Activated CD4-positive, alpha-beta memory T cell treated with anti-CD3 and anti-CD28 coated beads for 36 hours (primary cell): ENCODE data around the gene MSRB3. TPM values are rescaled to one million over a fixed set of nuclear protein-coding genes. Genes with fewer than 3 reads are reported as not detected.

Experiments
- CTCF ChIA-PET: fragments of 350-600 bp; sonication (Branson Sonifier 250); formaldehyde crosslinking; loops from one replicate; lab custom pipeline; 2021; ENCODE audit warnings: antibody characterized with exemption, inconsistent platforms; lab: Charles Lee
- POLR2A ChIA-PET: fragments of 350-600 bp; sonication (Branson Sonifier 250); formaldehyde crosslinking; loops from one replicate; lab custom pipeline; 2021; ENCODE audit warnings: antibody characterized with exemption; lab: Charles Lee
- DNase-seq: peaks from one replicate; pipeline ENCODE4 v3.0.0-alpha.2; 2020
- H3K27ac Mint-ChIP-seq: one replicate; pipeline ENCODE4 v1.8.0; 2021; ENCODE audit warnings: mixed read lengths
- H3K27me3 Mint-ChIP-seq: one replicate; pipeline ENCODE4 v1.8.0; 2021; ENCODE audit warnings: mixed read lengths
- H3K36me3 Mint-ChIP-seq: one replicate; pipeline ENCODE4 v1.8.0; 2021; ENCODE audit warnings: mixed read lengths
- H3K4me1 Mint-ChIP-seq: one replicate; pipeline ENCODE4 v1.8.0; 2021; ENCODE audit warnings: low read depth, mixed read lengths
- H3K4me3 Mint-ChIP-seq: one replicate; pipeline ENCODE4 v1.8.0; 2021; ENCODE audit warnings: mild to moderate bottlenecking, mixed read lengths
- H3K9me3 Mint-ChIP-seq: one replicate; pipeline ENCODE4 v1.8.0; 2021; ENCODE audit warnings: mixed read lengths
- intact Hi-C: fragments of 100-400 bp; cut with micrococcal nuclease; formaldehyde crosslinking; loops from one replicate; pipeline ENCODE4 v1.15.1; 2023
- total RNA-seq, 2 experiments: library from RNA; stranded (reverse); gene quantifications; one replicate each; pipeline ENCODE4 v1.2.3, GENCODE V29; 2021

MSRB3 gene
- total RNA-seq, 2 experiments from 2014 or later, result not detected

GRCh38 chr12:65333649-65334048, 55.2 kb downstream of the MSRB3 start:
- intact Hi-C loops, result no loop called here
- Mint-ChIP-seq H3K27ac (no peak overlapping the region), H3K36me3 (no peaks in the 10 kb centered on the region), H3K27me3 (peaks cover 11% of the 10 kb centered on the region), H3K9me3 (no peaks in the 10 kb centered on the region), H3K4me1 (no peaks in the 10 kb centered on the region), H3K4me3 (no peak overlapping the region)
- ChIA-PET POLR2A (no interaction called here), CTCF (no interaction called here)
- no peak for DNase-seq

GRCh38 chr12:65334521-65334920, 56.0 kb downstream of the MSRB3 start:
- H3K4me3 Mint-ChIP-seq, result no peak overlapping the region
- DNase-seq, result no peak
- POLR2A ChIA-PET, result no interaction called here
- no peak overlapping the region for H3K27ac Mint-ChIP-seq
- no peaks in the 10 kb centered on the region for H3K9me3 Mint-ChIP-seq
- peaks cover 11% of the 10 kb centered on the region for H3K27me3 Mint-ChIP-seq
- no peaks in the 10 kb centered on the region for H3K36me3 Mint-ChIP-seq
- CTCF ChIA-PET, result no interaction called here
- intact Hi-C loops, result no loop called here
- no peaks in the 10 kb centered on the region for H3K4me1 Mint-ChIP-seq

GRCh38 chr12:65335021-65335714, 56.7 kb downstream of the MSRB3 start:
- ChIA-PET POLR2A (no interaction called here), CTCF (no interaction called here)
- Mint-ChIP-seq H3K4me1 (no peaks in the 10 kb centered on the region), H3K4me3 (no peak overlapping the region), H3K36me3 (no peaks in the 10 kb centered on the region), H3K27ac (no peak overlapping the region), H3K9me3 (no peaks in the 10 kb centered on the region), H3K27me3 (peaks cover 11% of the 10 kb centered on the region)
- DNase-seq, result no peak
- intact Hi-C loops, result no loop called here

DNA sequence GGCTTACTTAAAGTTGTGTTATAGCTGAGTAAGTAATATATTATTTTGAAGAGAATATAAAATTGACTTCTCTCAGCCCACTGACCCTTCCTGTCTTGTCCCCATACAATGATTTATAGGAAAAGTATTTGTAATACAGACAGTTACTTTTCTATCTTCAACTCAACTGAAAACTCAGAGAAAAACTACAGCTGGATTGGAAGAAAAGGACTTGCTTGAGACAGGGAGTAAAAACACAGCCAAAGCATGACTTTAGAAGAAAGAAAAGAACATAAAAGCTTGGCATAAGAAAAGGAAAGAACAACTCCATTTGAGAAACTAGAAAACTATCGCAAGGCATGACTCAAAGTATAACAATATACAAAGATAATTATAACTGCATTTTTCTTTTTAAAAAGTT, 57.5 kb downstream of the MSRB3 start:
- H3K4me3 Mint-ChIP-seq, result no peak overlapping the region
- ChIA-PET POLR2A (no interaction called here), CTCF (no interaction called here)
- no peaks in the 10 kb centered on the region for H3K4me1 Mint-ChIP-seq
- H3K27me3 Mint-ChIP-seq, result peaks cover 7% of the 10 kb centered on the region
- no peak overlapping the region for H3K27ac Mint-ChIP-seq
- H3K9me3 Mint-ChIP-seq, result no peaks in the 10 kb centered on the region
- intact Hi-C loops, result no loop called here
- DNase-seq, result no peak
- H3K36me3 Mint-ChIP-seq, result no peaks in the 10 kb centered on the region

- H3K36me3 Mint-ChIP-seq, result no peaks in the 10 kb centered on the region
- H3K4me3 Mint-ChIP-seq, result no peak overlapping the region
- H3K4me1 Mint-ChIP-seq, result no peaks in the 10 kb centered on the region
- H3K9me3 Mint-ChIP-seq, result no peaks in the 10 kb centered on the region
- ChIA-PET CTCF (no interaction called here), POLR2A (no interaction called here)
- peaks cover 5% of the 10 kb centered on the region for H3K27me3 Mint-ChIP-seq
- H3K27ac Mint-ChIP-seq, result no peak overlapping the region
- DNase-seq, result no peak
- intact Hi-C loops, result no loop called here
Observed at GRCh38 chr12:65339161-65339560, 60.7 kb downstream of the MSRB3 start.

DNA sequence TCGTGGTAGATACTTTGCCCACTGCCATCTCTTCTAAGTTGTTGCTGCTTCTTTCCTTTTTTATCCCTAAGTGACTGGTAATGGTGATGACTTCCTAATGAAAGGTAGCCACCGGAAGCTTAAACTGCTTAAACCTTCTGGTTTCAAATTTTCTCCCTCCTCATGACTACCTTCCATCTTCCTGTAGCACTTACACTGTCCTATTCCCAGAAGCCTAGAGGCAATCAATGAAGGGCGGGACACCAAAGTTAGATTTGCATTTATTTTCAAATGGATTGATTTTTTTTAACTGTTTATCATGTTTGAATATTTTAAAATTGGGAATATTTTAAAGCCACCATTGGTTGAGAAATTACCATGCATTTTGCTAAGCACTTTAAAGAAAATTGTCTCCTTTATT, 64.7 kb downstream of the MSRB3 start:
- ChIA-PET CTCF (no interaction called here), POLR2A (no interaction called here)
- intact Hi-C loops, result no loop called here
- H3K4me3 Mint-ChIP-seq, result no peak overlapping the region
- H3K4me1 Mint-ChIP-seq, result no peaks in the 10 kb centered on the region
- no peaks in the 10 kb centered on the region for H3K36me3 Mint-ChIP-seq
- H3K9me3 Mint-ChIP-seq, result peaks cover 2% of the 10 kb centered on the region
- DNase-seq, result no peak
- no peaks in the 10 kb centered on the region for H3K27me3 Mint-ChIP-seq
- no peak overlapping the region for H3K27ac Mint-ChIP-seq

GRCh38 chr12:65343801-65344200, 65.3 kb downstream of the MSRB3 start:
- CTCF ChIA-PET, result no interaction called here
- no peak overlapping the region for H3K27ac Mint-ChIP-seq
- POLR2A ChIA-PET, result no interaction called here
- no peaks in the 10 kb centered on the region for H3K4me1 Mint-ChIP-seq
- H3K27me3 Mint-ChIP-seq, result no peaks in the 10 kb centered on the region
- DNase-seq, result no peak
- H3K9me3 Mint-ChIP-seq, result peaks cover 2% of the 10 kb centered on the region
- no peaks in the 10 kb centered on the region for H3K36me3 Mint-ChIP-seq
- no peak overlapping the region for H3K4me3 Mint-ChIP-seq
- intact Hi-C loops, result no loop called here

- POLR2A ChIA-PET, result no interaction called here
- Mint-ChIP-seq H3K4me3 (no peak overlapping the region), H3K27me3 (no peaks in the 10 kb centered on the region), H3K9me3 (no peaks in the 10 kb centered on the region), H3K36me3 (no peaks in the 10 kb centered on the region), H3K4me1 (no peaks in the 10 kb centered on the region), H3K27ac (no peak overlapping the region)
- DNase-seq, result no peak
- intact Hi-C loops, result no loop called here
- CTCF ChIA-PET, result no interaction called here
Observed at GRCh38 chr12:65355461-65355860, 77.0 kb downstream of the MSRB3 start.

DNA sequence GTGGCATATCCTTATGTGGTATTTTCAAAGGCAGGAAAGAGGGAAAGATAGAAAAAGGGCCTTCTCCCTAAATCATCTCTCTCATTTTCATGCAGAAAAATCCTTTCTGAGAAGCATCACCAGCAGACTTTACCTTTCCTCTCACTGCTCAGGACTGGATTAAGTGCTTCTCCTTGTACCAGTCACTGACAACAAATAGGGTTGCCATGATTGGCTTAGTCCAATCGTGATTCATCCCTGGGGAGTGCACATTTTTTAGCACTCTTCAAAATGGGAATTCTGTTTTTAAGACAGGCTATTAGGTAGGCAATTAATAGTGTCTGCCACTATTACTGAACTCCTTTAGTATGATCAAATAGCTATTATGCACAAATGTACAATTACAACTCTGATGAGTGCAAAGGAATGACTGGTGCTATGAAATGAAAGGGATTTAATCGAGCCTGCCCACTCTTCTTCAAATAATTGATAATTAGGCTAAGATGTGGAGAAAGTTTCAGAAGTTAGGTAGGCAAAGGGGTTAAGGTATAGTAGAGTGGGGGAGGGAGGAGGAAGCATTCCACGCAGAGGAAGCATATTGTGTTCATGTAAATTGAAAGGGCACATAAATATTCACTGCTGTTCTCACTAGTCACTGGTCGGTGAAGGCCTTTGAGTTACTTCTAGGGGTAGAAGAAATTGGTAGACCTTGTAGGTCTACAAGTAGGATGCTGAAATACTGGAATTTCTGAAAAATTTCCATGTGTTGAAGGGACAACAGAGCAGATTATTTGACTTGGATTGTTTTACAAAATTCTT, 84.0 kb downstream of the MSRB3 start:
- intact Hi-C loops, result no loop called here
- no peaks in the 10 kb centered on the region for H3K4me1 Mint-ChIP-seq
- H3K27me3 Mint-ChIP-seq, result no peaks in the 10 kb centered on the region
- CTCF ChIA-PET, result no interaction called here
- POLR2A ChIA-PET, result no interaction called here
- H3K4me3 Mint-ChIP-seq, result no peak overlapping the region
- no peaks in the 10 kb centered on the region for H3K9me3 Mint-ChIP-seq
- H3K27ac Mint-ChIP-seq, result no peak overlapping the region
- no peak for DNase-seq
- no peaks in the 10 kb centered on the region for H3K36me3 Mint-ChIP-seq

DNA sequence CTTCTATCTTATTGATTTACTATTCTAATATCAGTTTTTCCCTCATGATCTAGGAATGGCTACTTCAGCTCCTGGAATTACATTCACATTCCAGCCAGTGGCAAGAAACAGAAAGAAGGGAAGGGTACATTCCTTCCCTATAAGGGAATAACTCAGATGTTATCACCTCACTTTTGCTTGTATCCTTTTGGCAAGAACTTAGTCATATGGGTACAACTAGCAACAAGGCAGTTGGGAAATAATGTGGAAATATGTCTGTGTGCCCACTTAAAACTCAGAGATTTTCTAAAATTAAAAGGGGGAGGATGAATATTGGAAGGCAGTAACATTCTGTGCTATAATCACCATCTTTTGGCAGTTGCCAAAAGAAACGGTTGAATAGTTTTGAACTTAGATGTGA, 85.6 kb downstream of the MSRB3 start:
- ChIA-PET POLR2A (no interaction called here), CTCF (no interaction called here)
- no peak for DNase-seq
- intact Hi-C loops, result no loop called here
- H3K27me3 Mint-ChIP-seq, result no peaks in the 10 kb centered on the region
- H3K4me3 Mint-ChIP-seq, result no peak overlapping the region
- no peak overlapping the region for H3K27ac Mint-ChIP-seq
- no peaks in the 10 kb centered on the region for H3K36me3 Mint-ChIP-seq
- no peaks in the 10 kb centered on the region for H3K4me1 Mint-ChIP-seq
- H3K9me3 Mint-ChIP-seq, result no peaks in the 10 kb centered on the region

- H3K27ac Mint-ChIP-seq, result no peak overlapping the region
- H3K36me3 Mint-ChIP-seq, result no peaks in the 10 kb centered on the region
- H3K27me3 Mint-ChIP-seq, result no peaks in the 10 kb centered on the region
- intact Hi-C loops, result no loop called here
- CTCF ChIA-PET, result no interaction called here
- H3K4me1 Mint-ChIP-seq, result no peaks in the 10 kb centered on the region
- DNase-seq, result no peak
- H3K4me3 Mint-ChIP-seq, result no peak overlapping the region
- no peaks in the 10 kb centered on the region for H3K9me3 Mint-ChIP-seq
- POLR2A ChIA-PET, result no interaction called here
Observed at GRCh38 chr12:65367396-65367795, 88.9 kb downstream of the MSRB3 start.

DNA sequence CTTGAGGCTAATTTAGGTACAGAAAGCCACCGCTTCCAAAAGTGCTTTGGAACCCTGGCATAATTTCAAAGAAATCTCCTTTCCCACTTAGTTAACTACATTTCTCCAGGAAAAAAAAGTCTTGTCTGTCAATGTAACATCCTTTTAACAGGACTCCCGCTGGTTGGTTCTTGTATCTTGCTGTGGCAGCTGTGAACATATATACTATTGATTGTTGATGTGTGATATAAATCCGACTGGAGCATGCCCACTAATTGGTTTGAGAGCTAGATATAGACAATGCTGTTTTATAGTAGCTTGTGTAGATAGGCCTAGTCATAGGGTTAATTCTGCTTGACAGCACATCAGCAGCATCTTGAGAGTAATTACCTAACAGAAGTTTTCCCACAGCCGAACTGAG, 89.6 kb downstream of the MSRB3 start:
- no peak for DNase-seq
- Mint-ChIP-seq H3K27me3 (no peaks in the 10 kb centered on the region), H3K9me3 (no peaks in the 10 kb centered on the region), H3K36me3 (no peaks in the 10 kb centered on the region), H3K4me1 (no peaks in the 10 kb centered on the region), H3K27ac (no peak overlapping the region), H3K4me3 (no peak overlapping the region)
- ChIA-PET CTCF (no interaction called here), POLR2A (no interaction called here)
- intact Hi-C loops, result no loop called here

DNA sequence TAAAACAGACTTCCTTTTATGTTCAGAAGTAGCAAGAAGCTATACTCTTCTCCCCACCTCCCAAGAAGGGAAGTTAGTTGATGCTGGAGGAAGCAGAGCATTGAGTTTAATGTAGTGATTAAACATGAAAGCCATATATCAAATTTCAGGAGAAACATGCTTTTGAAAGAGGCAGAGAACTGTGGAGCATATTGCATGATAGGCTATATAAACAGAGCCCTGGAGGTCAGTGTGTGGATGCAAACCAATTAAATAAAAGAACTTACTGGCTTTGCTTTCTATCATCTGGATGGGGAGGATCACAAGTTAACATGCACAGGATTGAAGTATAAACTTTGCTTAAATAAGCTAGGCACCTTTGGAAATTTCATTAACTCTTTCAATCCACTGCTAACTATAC, 94.1 kb downstream of the MSRB3 start:
- POLR2A ChIA-PET, result no interaction called here
- H3K9me3 Mint-ChIP-seq, result no peaks in the 10 kb centered on the region
- no peak overlapping the region for H3K4me3 Mint-ChIP-seq
- H3K27ac Mint-ChIP-seq, result no peak overlapping the region
- H3K27me3 Mint-ChIP-seq, result no peaks in the 10 kb centered on the region
- H3K4me1 Mint-ChIP-seq, result no peaks in the 10 kb centered on the region
- H3K36me3 Mint-ChIP-seq, result no peaks in the 10 kb centered on the region
- intact Hi-C loops, result no loop called here
- CTCF ChIA-PET, result no interaction called here
- DNase-seq, result no peak
